ENCODE results near the gene HAPSTR1. TPM values are rescaled to one million over a fixed set of nuclear protein-coding genes. Genes with fewer than 3 reads are reported as not detected.
A peak's percentile ranks its signal among the peaks of the same experiment; 100 is the strongest.

The HAPSTR1 gene
- total RNA-seq, 1 experiment from 2014 or later, result 24.4 TPM

GRCh38 chr16:9089660-9090059 is 1.8 kb upstream of the HAPSTR1 start:
- Histone ChIP-seq H3K9me3 (ENCODE audit: low read length) (no peaks in the 10 kb centered on the region), H3K27ac (ENCODE audit: low read length) (no peak overlapping the region), H3K9ac (ENCODE audit: low read length) (no peak overlapping the region), H3F3A (ENCODE audit: low read length, unreplicated experiment) (no peaks in the 10 kb centered on the region), H2AFZ (ENCODE audit: low read length) (no peak overlapping the region), H3K9me2 (replicated peaks; ENCODE audit: low read length) (no peaks in the 10 kb centered on the region), H3K79me2 (ENCODE audit: low read length) (peaks cover 32% of the 10 kb centered on the region), H3K4me2 (ENCODE audit: low read length) (no peak overlapping the region), H3K4me3 (ENCODE audit: low read length) (no peak overlapping the region), H3K4me1 (ENCODE audit: insufficient read depth, low read length) (peaks cover 6% of the 10 kb centered on the region), H3K27me3 (ENCODE audit: low read length) (no peaks in the 10 kb centered on the region), H4K20me1 (ENCODE audit: low read length) (peaks cover 20% of the 10 kb centered on the region), H3K36me3 (ENCODE audit: low read depth, low read length) (peaks cover 14% of the 10 kb centered on the region; the same call in 1 of the 2 replicates)
- ATAC-seq, result no peak
- TF ChIP-seq EZH2phosphoT487 (IDR thresholded peaks at IDR 0.05; ENCODE audit: borderline replicate concordance, low read length), result no peak
- no peak for TF ChIP-seq EZH2 (IDR thresholded peaks at IDR 0.05; ENCODE audit: low read length, unreplicated experiment)
- TF ChIP-seq CTCF (conservative IDR thresholded peaks at IDR 0.05; ENCODE audit: low read depth, low read length), result no peak
- CTCF ChIA-PET, result no interaction called here
- DNase-seq, result no peak
- intact Hi-C loops (cut with micrococcal nuclease), result loop anchor here (5.0 kb wide), 1 partner anchor 42 kb away; no protein-coding TSS in a partner anchor
- POLR2A ChIA-PET (ENCODE audit: unreplicated experiment), result no interaction called here
- no TSS peak for BruUV-seq (replicated peaks)

GRCh38 chr16:9090101-9090959 is 1.1 kb upstream of the HAPSTR1 start:
- TSS peak; percentile 97 for BruUV-seq (replicated peaks)

More at GRCh38 chr16:9090101-9090959, 1.1 kb upstream of the HAPSTR1 start:
- H3K4me3 ChIP-seq (ENCODE audit: low read length), result peak overlapping the region; percentile 68
- peak; percentile 12 for DNase-seq
- peak overlapping the region; percentile 80 for H3K4me2 ChIP-seq (ENCODE audit: low read length)
- ATAC-seq, result 0 out of 2 replicates have a peak, but pooled peaks have one; percentile 1
- H3K27me3 ChIP-seq (ENCODE audit: low read length), result no peaks in the 10 kb centered on the region
- H3K9me3 ChIP-seq (ENCODE audit: low read length), result no peaks in the 10 kb centered on the region
- peak overlapping the region; percentile 84 for H3K9ac ChIP-seq (ENCODE audit: low read length)
- no peaks in the 10 kb centered on the region for H3F3A ChIP-seq (ENCODE audit: low read length, unreplicated experiment)
- H2AFZ ChIP-seq (ENCODE audit: low read length), result peak overlapping the region; percentile 70
- TF ChIP-seq EZH2 (IDR thresholded peaks at IDR 0.05; ENCODE audit: low read length, unreplicated experiment), result no peak
- no peak for TF ChIP-seq CTCF (conservative IDR thresholded peaks at IDR 0.05; ENCODE audit: low read depth, low read length)
- no peak for TF ChIP-seq EZH2phosphoT487 (IDR thresholded peaks at IDR 0.05; ENCODE audit: borderline replicate concordance, low read length)
- peaks cover 27% of the 10 kb centered on the region for H4K20me1 ChIP-seq (ENCODE audit: low read length)
- peaks cover 38% of the 10 kb centered on the region for H3K79me2 ChIP-seq (ENCODE audit: low read length)
- intact Hi-C loops (cut with micrococcal nuclease), result no loop called here
- no peaks in the 10 kb centered on the region for H3K9me2 ChIP-seq (replicated peaks; ENCODE audit: low read length)
- H3K27ac ChIP-seq (ENCODE audit: low read length), result peak overlapping the region; percentile 29
- H3K4me1 ChIP-seq (ENCODE audit: insufficient read depth, low read length), result peaks cover 12% of the 10 kb centered on the region
- peaks cover 19% of the 10 kb centered on the region; the same call in 1 of the 2 replicates for H3K36me3 ChIP-seq (ENCODE audit: low read depth, low read length)
- CTCF ChIA-PET, result interaction anchor here (0.8 kb wide), 1 partner anchor 82 kb away, joined by 6 read pairs; no protein-coding TSS in a partner anchor
- POLR2A ChIA-PET (ENCODE audit: unreplicated experiment), result interaction anchor here (0.5 to 0.6 kb wide), 2 partner anchors 14 to 118 kb away, joined by 3 to 4 read pairs; no protein-coding TSS in a partner anchor

Data from PC-3 (cell line).